Subcutaneous adipose tissue (tissue), 4 donors: ENCODE measurements around the gene DPEP1. TPM values are rescaled to one million over a fixed set of nuclear protein-coding genes. Genes with fewer than 3 reads are reported as not detected.

Source experiments
- total RNA-seq, 4 donors: library from RNA; depleted of rRNA; stranded (reverse); fragments of >200 nt; gene quantifications; one replicate each; pipeline ENCODE4 v1.1.0, GENCODE V29; 2016
- TF ChIP-seq, protein P1 (sequence below): fragments of 450-650 bp; IDR thresholded peaks from one replicate; pipeline ENCODE4 v1.5.1; 2016; ENCODE audit warnings: low read depth, mild to moderate bottlenecking, control low read depth, antibody characterized with exemption, moderate library complexity

DPEP1 gene
- total RNA-seq, 4 donors from 2014 or later: 2.3 TPM; not detected in 3

DNA sequence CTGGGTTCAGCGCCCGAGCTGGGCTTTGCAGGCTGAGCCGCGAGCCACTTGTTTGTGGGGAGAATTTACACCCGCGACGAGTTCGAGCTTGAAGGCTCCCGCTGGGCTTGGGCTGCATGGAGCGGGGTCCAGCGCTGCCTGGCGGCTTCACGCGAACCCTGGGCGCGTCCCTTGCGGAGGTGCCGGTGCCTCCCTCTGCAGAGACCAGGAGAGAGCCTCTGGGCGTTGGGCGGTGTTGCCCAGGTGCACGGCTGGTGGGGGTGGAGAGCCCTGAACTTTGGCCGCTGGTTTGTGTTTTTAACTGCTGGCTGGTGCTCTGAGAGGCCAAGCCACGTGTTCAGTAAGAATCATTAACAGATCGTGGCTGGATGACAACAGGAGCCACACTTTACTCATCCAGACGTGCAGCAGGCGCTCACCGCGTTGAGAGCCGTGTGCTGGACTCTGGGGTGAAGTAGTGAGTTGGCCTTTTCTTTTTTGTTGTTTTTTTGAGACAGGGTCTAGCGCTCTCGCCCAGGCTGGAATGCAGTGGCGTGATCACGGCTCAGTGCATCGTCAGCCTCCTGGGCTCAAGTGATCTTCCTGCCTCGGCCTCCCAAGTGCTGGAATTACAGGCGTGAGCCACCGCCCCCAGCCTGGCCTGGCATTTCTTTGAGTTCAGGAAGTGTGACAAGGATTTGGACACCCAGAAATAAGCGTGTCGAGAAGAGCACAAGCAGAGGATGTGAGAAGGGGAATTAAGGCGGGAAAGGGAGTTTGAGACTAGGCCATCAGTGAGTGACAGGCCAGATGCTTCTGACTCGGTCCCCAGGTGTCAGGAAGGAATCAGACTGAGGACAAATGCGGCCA is 73.9 kb downstream of the DPEP1 start:
- TF ChIP-seq, protein P1, sequence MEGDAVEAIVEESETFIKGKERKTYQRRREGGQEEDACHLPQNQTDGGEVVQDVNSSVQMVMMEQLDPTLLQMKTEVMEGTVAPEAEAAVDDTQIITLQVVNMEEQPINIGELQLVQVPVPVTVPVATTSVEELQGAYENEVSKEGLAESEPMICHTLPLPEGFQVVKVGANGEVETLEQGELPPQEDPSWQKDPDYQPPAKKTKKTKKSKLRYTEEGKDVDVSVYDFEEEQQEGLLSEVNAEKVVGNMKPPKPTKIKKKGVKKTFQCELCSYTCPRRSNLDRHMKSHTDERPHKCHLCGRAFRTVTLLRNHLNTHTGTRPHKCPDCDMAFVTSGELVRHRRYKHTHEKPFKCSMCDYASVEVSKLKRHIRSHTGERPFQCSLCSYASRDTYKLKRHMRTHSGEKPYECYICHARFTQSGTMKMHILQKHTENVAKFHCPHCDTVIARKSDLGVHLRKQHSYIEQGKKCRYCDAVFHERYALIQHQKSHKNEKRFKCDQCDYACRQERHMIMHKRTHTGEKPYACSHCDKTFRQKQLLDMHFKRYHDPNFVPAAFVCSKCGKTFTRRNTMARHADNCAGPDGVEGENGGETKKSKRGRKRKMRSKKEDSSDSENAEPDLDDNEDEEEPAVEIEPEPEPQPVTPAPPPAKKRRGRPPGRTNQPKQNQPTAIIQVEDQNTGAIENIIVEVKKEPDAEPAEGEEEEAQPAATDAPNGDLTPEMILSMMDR: no peak

Other genes starting within 250 kb of the DPEP1 start
- gene ANKRD11, start 123.1 kb upstream of the DPEP1 start, total RNA-seq: 100 to 1,000 TPM in 1 of 4 donors, 10 to 100 TPM in 3; 56.1 to 190 (median 62.6) TPM
- 100 to 1,000 TPM in 2 of 4 donors, 10 to 100 TPM in 2; 83.3 to 152 (median 105) TPM for gene SPG7, start 105.2 kb upstream of the DPEP1 start, total RNA-seq
- 1,000 to 10,000 TPM; 2,408 to 5,801 (median 4,379) TPM for gene RPL13, start 53.0 kb upstream of the DPEP1 start, total RNA-seq
- not detected for gene CPNE7, start 37.9 kb upstream of the DPEP1 start, total RNA-seq
- gene CHMP1A, start 44.1 kb downstream of the DPEP1 start, total RNA-seq: 10 to 100 TPM; 40.4 to 64.3 (median 50.3) TPM
- 1 to 10 TPM; 2.5 to 7.0 (median 5.4) TPM for gene SPATA33, start 44.2 kb downstream of the DPEP1 start, total RNA-seq
- gene CDK10, start 73.0 kb downstream of the DPEP1 start, total RNA-seq: 10 to 100 TPM; 15.0 to 38.4 (median 29.0) TPM
- gene SPATA2L, start 88.1 kb downstream of the DPEP1 start, total RNA-seq: 10 to 100 TPM in 2 of 4 donors, 1 to 10 TPM in 2; 7.7 to 10.7 (median 9.4) TPM
- gene VPS9D1, start 107.3 kb downstream of the DPEP1 start, total RNA-seq: 10 to 100 TPM in 1 of 4 donors, 1 to 10 TPM in 3; 1.5 to 10.5 (median 3.6) TPM
- 10 to 100 TPM; 10.9 to 39.6 (median 22.2) TPM for gene ZNF276, start 107.9 kb downstream of the DPEP1 start, total RNA-seq
- gene FANCA, start 203.0 kb downstream of the DPEP1 start, total RNA-seq: 1 to 10 TPM; 2.1 to 9.5 (median 3.7) TPM
- 1 to 10 TPM; 1.1 to 5.1 (median 3.0) TPM for gene SPIRE2, start 214.8 kb downstream of the DPEP1 start, total RNA-seq